Gastrocnemius medialis (tissue), 4 donors: ENCODE data around the gene PARP1. TPM values are rescaled to one million over a fixed set of nuclear protein-coding genes. Genes with fewer than 3 reads are reported as not detected.
"Not testable (repeated sequence)": the region's sequence is repeated elsewhere in the genome, so short reads cannot be mapped to it uniquely, and the experiment has no call there.

Experiments used
- ATAC-seq, 2 donors: fragments of 150-250 bp; one replicate each; pipeline ENCODE4 v1.9.1; 2016
- DNase-seq, 2 donors: peaks; one replicate each; pipeline ENCODE4 v3.0.0-alpha.2; 2019
- H3K27ac ChIP-seq, 4 donors: fragments of 200-600 bp; sonication (generic); 1 replicate in 1 of 4; 2 replicates in 3 of 4; pipeline ENCODE4 v1.5.1; 2016 to 2018; ENCODE audit warnings: mild to moderate bottlenecking in 2 of 4, moderate library complexity in 1 of 4
- H3K27me3 ChIP-seq, 3 donors: fragments of 200-600 bp; sonication (generic) in 2 of 3; 1 replicate in 1 of 3; 2 replicates in 2 of 3; pipeline versions ENCODE4 v1.5.1 to v1.6.0; 2016 to 2019; ENCODE audit warnings: mild to moderate bottlenecking in 1 of 3, moderate library complexity in 1 of 3
- H3K36me3 ChIP-seq, 2 donors: fragments of 200-600 bp; sonication (generic) in 1 of 2; one replicate each; pipeline ENCODE4 v1.5.1; 2017 to 2018
- H3K4me1 ChIP-seq, 2 donors: fragments of 200-600 bp; sonication (generic) in 1 of 2; one replicate each; pipeline ENCODE4 v1.5.1; 2016 to 2017; ENCODE audit warnings: mild to moderate bottlenecking in 2 of 2
- H3K4me3 ChIP-seq, 4 donors: fragments of 200-600 bp; sonication (generic) in 3 of 4; 1 replicate in 1 of 4; 2 replicates in 3 of 4; pipeline ENCODE4 v1.5.1; 2016 to 2019; ENCODE audit warnings: mild to moderate bottlenecking in 2 of 4
- H3K9me3 ChIP-seq, 3 donors: fragments of 200-600 bp; sonication (generic) in 2 of 3; 1 replicate in 1 of 3; 2 replicates in 2 of 3; pipeline ENCODE4 v1.5.1; 2016 to 2019
- CTCF ChIP-seq, 5 experiments: fragments of 450-650 bp in 3 of 5; fragments of 200-600 bp in 2 of 5; sonication (generic) in 2 of 5; IDR thresholded peaks in 4 of 5; conservative IDR thresholded peaks in 1 of 5; 1 replicate in 4 of 5; 2 replicates in 1 of 5; pipeline ENCODE4 v1.5.1; 2016 to 2019; ENCODE audit warnings: antibody characterized with exemption in 5 of 5, mild to moderate bottlenecking in 3 of 5, moderate library complexity in 3 of 5
- POLR2A ChIP-seq, 2 donors: fragments of 450-650 bp; IDR thresholded peaks; one replicate each; pipeline ENCODE4 v1.6.1; 2017; ENCODE audit warnings: antibody characterized with exemption in 2 of 2, mild to moderate bottlenecking in 2 of 2, moderate library complexity in 2 of 2
- in situ Hi-C, 4 donors: fragments of 200-750 bp; cut with MboI; loops; one replicate each; pipeline versions ENCODE4 v1.15.0 to v1.8.0; 2017; ENCODE audit warnings: low sequenced_read_pairs in 4 of 4
- intact Hi-C: fragments of 100-400 bp; cut with DNase I; formaldehyde crosslinking; loops from one replicate; pipeline ENCODE4 v1.15.1; 2023; ENCODE audit warnings: low total_unique reads
- total RNA-seq, 4 donors: library from RNA; depleted of rRNA; stranded (reverse); fragments of >200 nt; gene quantifications; one replicate each; pipeline versions ENCODE4 v1.1.0 to v1.2.3, GENCODE V29; 2016

Gene PARP1
- total RNA-seq, 4 donors from 2014 or later, result 63.8 to 117 (median 99.7) TPM

- ATAC-seq, result no peak
- intact Hi-C loops (no loop called here), in situ Hi-C loops (loop anchor here in 1 of 4 donors (10.0 kb wide), 1 partner anchor 186 kb away; no protein-coding TSS in a partner anchor)
Measured at GRCh38 chr1:226428348-226428747, 20.5 kb upstream of the PARP1 start.

GRCh38 chr1:226427131-226427530, 19.2 kb upstream of the PARP1 start:
- in situ Hi-C loops, result loop anchor here in 1 of 4 donors (10.0 kb wide), 1 partner anchor 188 kb away; no protein-coding TSS in a partner anchor
- TF ChIP-seq CTCF (IDR thresholded peaks at IDR 0.05 in 4 of 5, conservative IDR thresholded peaks at IDR 0.05 in 1 of 5), result no peak
- no peak for TF ChIP-seq POLR2A (IDR thresholded peaks at IDR 0.05)

More at GRCh38 chr1:226428348-226428747, 20.5 kb upstream of the PARP1 start:
- no peak overlapping the region for H3K4me3 ChIP-seq
- H3K36me3 ChIP-seq, result no peaks in the 10 kb centered on the region
- no peaks in the 10 kb centered on the region for H3K9me3 ChIP-seq
- TF ChIP-seq POLR2A (IDR thresholded peaks at IDR 0.05) (no peak), CTCF (IDR thresholded peaks at IDR 0.05 in 4 of 5, conservative IDR thresholded peaks at IDR 0.05 in 1 of 5) (no peak)
- no peak for DNase-seq
- H3K4me1 ChIP-seq, result no peaks in the 10 kb centered on the region
- no peak overlapping the region for H3K27ac ChIP-seq
- peaks cover 0 to 5% (median 0%) of the 10 kb centered on the region in 3 donors for H3K27me3 ChIP-seq

DNA sequence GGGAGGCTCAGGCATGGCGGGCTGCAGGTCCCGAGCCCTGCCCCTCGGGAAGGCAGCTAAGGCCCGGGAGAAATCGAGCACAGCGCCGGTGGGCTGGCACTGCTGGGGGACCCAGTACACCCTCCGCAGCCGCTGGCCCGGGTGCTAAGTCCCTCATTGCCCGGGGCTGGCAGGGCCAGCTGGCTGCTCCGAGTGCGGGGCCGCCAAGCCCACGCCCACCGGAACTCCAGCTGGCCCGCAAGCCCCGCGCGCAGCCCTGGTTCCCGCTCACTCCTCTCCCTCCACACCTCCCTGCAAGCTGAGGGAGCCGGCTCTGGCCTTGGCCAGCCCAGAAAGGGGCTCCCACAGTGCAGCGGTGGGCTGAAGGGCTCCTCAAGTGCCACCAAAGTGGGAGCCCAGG, 18.5 kb upstream of the PARP1 start:
- H3K36me3 ChIP-seq, DNase-seq, ATAC-seq, H3K27me3 ChIP-seq, H3K27ac ChIP-seq, H3K4me1 ChIP-seq, intact Hi-C loops, H3K9me3 ChIP-seq, H3K4me3 ChIP-seq: not testable (repeated sequence)
- in situ Hi-C loops, result loop anchor here in 1 of 4 donors (10.0 kb wide), 1 partner anchor 188 kb away; no protein-coding TSS in a partner anchor

More at GRCh38 chr1:226427131-226427530, 19.2 kb upstream of the PARP1 start:
- Histone ChIP-seq H3K27ac (no peak overlapping the region), H3K36me3 (no peaks in the 10 kb centered on the region), H3K27me3 (peaks cover 0 to 5% (median 0%) of the 10 kb centered on the region in 3 donors), H3K9me3 (no peaks in the 10 kb centered on the region), H3K4me3 (no peak overlapping the region), H3K4me1 (no peaks in the 10 kb centered on the region)
- DNase-seq (no peak), ATAC-seq (no peak)
- intact Hi-C loops, result no loop called here

DNA sequence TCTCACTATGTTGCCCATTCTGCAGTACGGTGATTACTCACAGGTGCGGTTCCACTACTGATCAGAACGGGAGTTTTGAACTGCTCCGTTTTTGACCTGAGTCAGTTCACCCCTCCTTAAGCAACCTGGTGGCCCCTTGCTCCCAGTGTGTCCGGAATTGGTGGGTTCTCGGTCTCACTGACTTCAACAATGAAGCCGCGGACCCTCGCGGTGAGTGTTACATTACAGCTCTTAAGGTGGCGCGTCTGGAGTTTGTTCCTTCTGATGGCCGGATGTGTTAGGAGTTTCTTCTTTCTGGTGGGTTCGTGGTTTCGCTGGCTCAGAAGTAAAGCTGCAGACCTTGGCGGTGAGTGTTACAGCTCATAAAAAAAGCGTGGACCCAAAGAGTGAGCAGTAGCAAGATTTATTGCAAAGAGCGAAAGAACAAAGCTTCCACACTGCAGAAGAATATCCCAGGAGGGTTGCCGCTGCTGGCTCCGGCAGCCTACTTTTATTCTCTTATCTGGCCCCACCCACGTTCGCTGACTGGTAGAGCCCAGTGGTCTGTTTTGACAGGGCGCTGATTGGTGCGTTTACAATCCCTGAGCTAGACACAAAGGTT, 17.6 kb upstream of the PARP1 start:
- Histone ChIP-seq H3K27ac (no peak overlapping the region), H3K4me1 (no peaks in the 10 kb centered on the region), H3K36me3 (no peaks in the 10 kb centered on the region), H3K4me3 (no peak overlapping the region), H3K27me3 (peaks cover 0 to 5% (median 0%) of the 10 kb centered on the region in 3 donors), H3K9me3 (no peaks in the 10 kb centered on the region)
- ATAC-seq (no peak), DNase-seq (no peak)
- intact Hi-C loops (no loop called here), in situ Hi-C loops (loop anchor here in 1 of 4 donors (10.0 kb wide), 1 partner anchor 189 kb away; no protein-coding TSS in a partner anchor)
- TF ChIP-seq POLR2A (IDR thresholded peaks at IDR 0.05) (no peak), CTCF (IDR thresholded peaks at IDR 0.05 in 4 of 5, conservative IDR thresholded peaks at IDR 0.05 in 1 of 5) (no peak)

DNA sequence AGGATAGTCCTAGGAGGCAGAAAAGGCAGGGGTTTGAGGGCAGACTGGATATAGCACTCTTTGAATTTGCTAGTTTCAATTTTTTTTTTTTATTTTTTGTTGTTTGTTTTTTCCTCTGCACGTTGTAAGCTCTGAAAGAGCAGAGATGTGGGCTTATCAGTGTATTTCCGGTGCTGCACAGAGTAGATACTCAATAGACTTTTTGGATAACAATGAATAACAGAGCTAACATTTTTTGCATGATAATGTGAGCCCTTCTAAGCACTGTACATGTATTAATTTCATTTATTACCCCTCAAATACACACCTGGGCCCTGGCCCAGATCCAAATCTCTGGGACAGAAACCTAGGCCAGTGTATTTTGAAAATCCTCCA, 17.1 kb upstream of the PARP1 start:
- Histone ChIP-seq H3K4me1 (no peaks in the 10 kb centered on the region), H3K27me3 (peaks cover 0 to 5% (median 0%) of the 10 kb centered on the region in 3 donors), H3K36me3 (no peaks in the 10 kb centered on the region), H3K27ac (no peak overlapping the region), H3K9me3 (no peaks in the 10 kb centered on the region), H3K4me3 (no peak overlapping the region)
- intact Hi-C loops (no loop called here), in situ Hi-C loops (loop anchor here in 1 of 4 donors (10.0 kb wide), 1 partner anchor 190 kb away; no protein-coding TSS in a partner anchor)
- DNase-seq (no peak), ATAC-seq (no peak)
- no peak for TF ChIP-seq CTCF (IDR thresholded peaks at IDR 0.05 in 4 of 5, conservative IDR thresholded peaks at IDR 0.05 in 1 of 5)
- TF ChIP-seq POLR2A (IDR thresholded peaks at IDR 0.05), result no peak
